Measurements from ENCODE around the gene CACNG1.

CACNG1 gene

GRCh38 chr17:67044016-67044772 is at the start of gene CACNG1:
Gene CACNG1 (plus strand): TSS chr17:67044554. CDS start chr17:67044661, 107 bp downstream.
- DNase-seq (ENCODE audit: low read depth), result no peak

- no peak for DNase-seq (ENCODE audit: low read depth)
These were observed 49.3 kb upstream of the CACNG1 start for GRCh38 chr17:66994930-66995535.

- DNase-seq (ENCODE audit: low read depth), result no peak
These were observed 48.4 kb upstream of the CACNG1 start for GRCh38 chr17:66995944-66996343.

GRCh38 chr17:66996926-66997325 is 47.4 kb upstream of the CACNG1 start:
- no peak for DNase-seq (ENCODE audit: low read depth)

GRCh38 chr17:67003231-67003630 is 41.1 kb upstream of the CACNG1 start:
- no peak for DNase-seq (ENCODE audit: low read depth)

GRCh38 chr17:67004181-67004580 is 40.2 kb upstream of the CACNG1 start:
- DNase-seq (ENCODE audit: low read depth), result no peak

GRCh38 chr17:67007266-67007665 is 37.1 kb upstream of the CACNG1 start:
- DNase-seq (ENCODE audit: low read depth), result no peak

- DNase-seq (ENCODE audit: low read depth), result no peak
These were observed 36.3 kb upstream of the CACNG1 start for GRCh38 chr17:67008101-67008500.

- DNase-seq (ENCODE audit: low read depth), result no peak
These were observed 32.7 kb upstream of the CACNG1 start for GRCh38 chr17:67011527-67012175.

- DNase-seq (ENCODE audit: low read depth), result peak; percentile 5
These were observed 30.5 kb upstream of the CACNG1 start for GRCh38 chr17:67013891-67014290.

GRCh38 chr17:67015001-67015400 is 29.4 kb upstream of the CACNG1 start:
- no peak for DNase-seq (ENCODE audit: low read depth)

- DNase-seq (ENCODE audit: low read depth), result no peak
These were observed 28.2 kb upstream of the CACNG1 start for GRCh38 chr17:67016039-67016762.

GRCh38 chr17:67017910-67018309 is 26.4 kb upstream of the CACNG1 start:
- DNase-seq (ENCODE audit: low read depth), result no peak

GRCh38 chr17:67018471-67019434 is 25.6 kb upstream of the CACNG1 start:
- peak; percentile 14 for DNase-seq (ENCODE audit: low read depth)

- no peak for DNase-seq (ENCODE audit: low read depth)
These were observed 24.5 kb upstream of the CACNG1 start for GRCh38 chr17:67019809-67020208.

GRCh38 chr17:67020293-67020766 is 24.0 kb upstream of the CACNG1 start:
- DNase-seq (ENCODE audit: low read depth), result no peak

GRCh38 chr17:67021196-67021595 is 23.2 kb upstream of the CACNG1 start:
- DNase-seq (ENCODE audit: low read depth), result no peak

- DNase-seq (ENCODE audit: low read depth), result no peak
These were observed 22.5 kb upstream of the CACNG1 start for GRCh38 chr17:67021743-67022450.

GRCh38 chr17:67022451-67022810 is 21.9 kb upstream of the CACNG1 start:
- DNase-seq (ENCODE audit: low read depth), result no peak

- DNase-seq (ENCODE audit: low read depth), result no peak
These were observed 19.6 kb upstream of the CACNG1 start for GRCh38 chr17:67024736-67025135.

Measured in ELR (cell line).